Activated gamma-delta T cell treated with Interleukin-2 at 50 U/mL for 16 hours (primary cell): ENCODE data around the gene KCNQ5.
A peak's percentile ranks its signal among the peaks of the same experiment; 100 is the strongest.

Source experiments
- DNase-seq: peaks from one replicate; pipeline ENCODE4 v3.0.0-alpha.2; 2020

Gene KCNQ5

DNA sequence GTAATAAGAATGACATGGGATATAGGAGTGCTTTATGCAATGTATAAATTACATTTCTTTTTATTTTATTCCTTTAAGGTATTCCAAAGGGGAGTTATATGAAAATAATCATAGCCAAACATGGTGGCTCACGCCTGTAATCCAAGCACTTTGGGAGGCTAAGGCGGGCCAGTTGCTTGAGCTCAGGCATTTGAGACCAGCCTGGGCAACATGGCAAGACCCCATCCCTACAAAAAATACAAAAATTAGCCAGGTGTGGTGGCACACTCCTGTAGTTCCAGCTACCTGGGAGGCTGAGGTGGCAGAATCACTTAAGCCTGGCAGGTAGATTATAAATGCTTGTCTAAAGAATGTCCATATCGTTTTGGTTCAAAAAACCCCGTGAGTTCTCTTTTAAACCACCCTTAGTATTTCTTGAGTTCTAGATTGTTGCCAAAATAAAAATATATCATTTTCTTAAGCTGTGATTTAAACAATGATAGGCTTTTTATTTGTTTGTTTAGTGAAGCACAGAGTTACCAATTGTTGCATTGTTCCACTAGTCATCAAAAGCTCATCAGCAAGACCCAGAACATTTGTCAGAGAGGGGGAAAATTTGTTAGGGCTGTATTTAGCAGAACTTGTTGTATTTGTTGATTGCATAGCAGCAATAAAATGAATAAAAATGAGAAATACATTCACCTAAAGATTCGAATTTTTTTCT is 457.2 kb downstream of the KCNQ5 start:
- no peak for DNase-seq

DNA sequence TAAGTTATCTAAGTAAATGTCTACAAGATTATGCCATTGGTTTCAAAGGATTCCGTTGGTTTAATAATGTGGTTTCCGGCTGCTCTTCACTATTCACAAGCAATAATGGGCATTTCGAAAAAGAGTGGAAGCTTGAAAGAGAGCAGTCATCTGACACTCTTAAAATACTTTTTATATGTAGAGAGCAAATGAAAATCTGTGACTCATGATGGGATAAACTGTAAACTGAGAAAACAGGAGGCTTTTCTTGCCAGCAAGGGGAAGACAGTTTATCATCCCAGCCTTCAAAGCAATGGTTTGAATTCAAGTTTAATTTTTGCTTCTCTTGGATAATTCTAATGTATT is 457.7 kb downstream of the KCNQ5 start:
- no peak for DNase-seq

DNA sequence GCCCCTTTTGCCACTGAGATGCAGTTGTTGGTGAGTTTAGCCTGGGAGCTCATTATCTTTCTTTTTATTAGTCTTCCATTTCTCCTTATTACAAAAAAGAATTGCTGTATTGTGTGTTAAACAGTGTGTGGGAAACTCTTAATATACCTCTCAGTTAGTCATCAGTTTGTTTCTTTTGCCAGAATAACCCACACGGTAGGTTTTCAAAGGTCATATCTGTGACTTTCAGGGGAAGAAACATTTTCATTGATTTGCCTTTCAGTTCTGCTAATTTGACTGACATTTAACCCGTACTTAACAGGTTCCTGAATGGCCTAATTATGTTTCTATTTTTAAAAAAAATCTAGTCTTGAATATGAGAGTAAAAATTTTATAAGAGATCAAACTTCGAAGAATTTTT is 458.1 kb downstream of the KCNQ5 start:
- DNase-seq, result no peak

DNA sequence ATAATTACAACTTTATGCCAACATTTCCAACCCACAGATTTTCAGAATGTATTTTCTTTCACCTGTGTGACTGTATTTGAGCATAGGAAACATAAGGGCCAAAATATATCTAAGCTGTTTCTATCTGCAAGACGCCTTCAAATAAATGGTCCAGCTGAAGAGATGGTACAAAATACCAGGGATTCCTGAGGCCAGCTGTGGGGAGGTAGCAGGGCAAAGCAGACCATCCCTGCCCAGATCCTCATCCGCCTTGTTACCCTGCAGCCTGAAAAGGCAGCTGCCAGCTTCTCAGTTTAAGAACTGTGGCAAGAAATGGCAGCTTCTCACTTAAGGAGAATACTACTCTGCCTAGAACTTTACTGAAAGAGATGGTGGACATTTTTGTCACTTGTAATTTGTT is 460.1 kb downstream of the KCNQ5 start:
- no peak for DNase-seq

DNA sequence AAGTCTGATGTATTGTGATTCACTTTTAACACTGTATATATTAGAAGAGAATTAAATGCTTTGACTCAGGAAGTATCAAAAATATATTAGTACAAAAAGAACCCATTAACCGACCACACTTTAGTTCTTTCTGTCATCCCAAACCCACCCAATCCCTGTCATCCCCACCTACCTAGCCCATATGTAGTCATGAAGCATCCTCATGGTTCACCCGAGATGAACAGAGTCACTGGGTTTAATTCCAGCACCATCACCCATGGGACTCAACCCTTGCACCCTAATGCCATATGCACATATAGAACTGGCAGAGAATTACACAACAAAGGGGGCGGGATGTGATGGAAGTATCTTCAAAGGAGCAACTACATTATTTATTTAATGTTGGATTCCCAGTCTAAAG is 462.0 kb downstream of the KCNQ5 start:
- no peak for DNase-seq

DNA sequence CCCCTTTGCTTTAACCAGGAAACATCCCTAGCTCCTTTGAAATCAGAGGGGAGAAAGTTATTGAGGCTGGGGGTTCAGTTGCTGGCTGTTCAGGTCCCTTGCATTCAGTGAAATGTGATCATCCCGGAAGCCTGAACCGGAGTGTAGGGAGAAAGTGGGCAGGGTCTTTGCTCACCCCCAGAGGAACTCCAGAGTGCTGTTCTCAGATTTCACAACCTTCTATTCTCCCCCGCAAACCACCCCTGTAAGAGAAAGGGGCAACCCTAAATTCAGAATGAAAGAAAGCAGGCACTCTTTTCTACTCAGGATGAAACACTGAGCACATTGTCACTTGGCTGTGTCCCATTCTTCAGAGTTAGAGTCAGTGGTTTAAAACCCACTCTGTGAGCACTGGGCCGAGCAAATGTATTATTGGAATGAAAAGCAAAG is 463.6 kb downstream of the KCNQ5 start:
- DNase-seq, result no peak

DNA sequence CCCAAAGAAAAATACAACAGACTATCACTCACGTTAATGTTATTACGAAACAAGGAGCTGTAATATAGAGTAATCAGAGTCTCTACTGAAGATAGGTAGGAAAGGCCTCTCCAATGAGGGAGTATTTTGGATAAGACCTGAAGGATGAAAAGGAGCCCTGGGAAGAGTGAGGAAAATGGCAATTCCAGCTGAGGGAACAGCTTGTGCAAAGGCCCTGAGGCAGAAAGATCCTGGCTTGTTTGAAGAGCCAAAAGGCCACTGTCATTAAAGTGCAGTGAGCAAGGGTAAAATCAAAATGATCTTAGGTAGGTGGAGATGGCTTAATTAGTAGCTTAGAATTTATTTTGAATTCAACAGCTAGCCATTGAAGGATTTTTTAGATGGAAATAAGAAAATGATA is 464.9 kb downstream of the KCNQ5 start:
- no peak for DNase-seq

DNA sequence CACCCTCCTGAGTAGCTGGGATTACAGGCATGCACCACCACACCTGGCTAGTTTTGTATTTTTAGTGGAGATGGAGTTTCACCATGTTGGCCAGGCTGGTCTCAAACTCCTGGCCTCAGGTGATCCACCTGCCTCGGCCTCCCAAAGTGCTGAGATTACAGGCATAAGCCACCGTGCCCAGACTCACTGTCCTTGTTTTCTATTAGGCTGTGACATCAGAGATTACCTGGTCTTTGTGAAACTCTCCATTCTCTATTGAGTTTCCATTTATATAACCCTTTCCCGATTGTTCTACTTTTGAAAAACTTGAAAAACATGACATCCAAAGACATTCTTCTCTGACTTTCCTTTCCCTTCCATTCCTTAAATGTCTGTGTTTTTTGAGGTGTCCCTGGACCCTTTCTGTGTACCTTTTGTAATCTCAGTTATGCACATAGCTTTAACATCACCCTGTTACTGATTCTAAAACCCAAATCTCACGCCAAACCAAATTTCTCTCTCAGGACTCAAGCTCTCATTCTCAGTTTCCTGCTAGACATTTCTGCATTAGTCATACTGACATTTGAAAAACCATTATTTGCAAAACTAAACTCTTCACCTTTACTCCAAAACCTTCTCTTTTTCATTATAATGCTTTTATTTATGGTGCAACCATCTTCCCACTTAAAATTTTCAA is 466.4 kb downstream of the KCNQ5 start:
- DNase-seq, result no peak

DNA sequence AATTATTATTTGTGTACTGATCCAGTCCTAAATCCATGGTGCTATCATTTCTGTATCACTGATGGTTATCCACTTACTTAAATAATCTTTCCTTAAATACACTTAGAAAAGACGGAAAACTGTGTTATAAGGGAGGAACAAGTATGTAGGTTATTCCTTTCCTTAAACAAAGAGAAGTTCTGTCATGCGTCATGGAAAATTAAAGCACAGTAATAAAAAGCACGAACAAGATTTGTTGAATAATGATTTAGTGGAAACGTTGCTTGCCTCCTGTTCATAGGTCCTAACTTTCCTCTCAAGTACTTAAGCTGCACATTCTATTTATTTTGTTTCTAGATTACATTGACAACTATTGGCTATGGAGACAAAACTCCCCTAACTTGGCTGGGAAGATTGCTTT is 483.1 kb downstream of the KCNQ5 start:
- no peak for DNase-seq

DNA sequence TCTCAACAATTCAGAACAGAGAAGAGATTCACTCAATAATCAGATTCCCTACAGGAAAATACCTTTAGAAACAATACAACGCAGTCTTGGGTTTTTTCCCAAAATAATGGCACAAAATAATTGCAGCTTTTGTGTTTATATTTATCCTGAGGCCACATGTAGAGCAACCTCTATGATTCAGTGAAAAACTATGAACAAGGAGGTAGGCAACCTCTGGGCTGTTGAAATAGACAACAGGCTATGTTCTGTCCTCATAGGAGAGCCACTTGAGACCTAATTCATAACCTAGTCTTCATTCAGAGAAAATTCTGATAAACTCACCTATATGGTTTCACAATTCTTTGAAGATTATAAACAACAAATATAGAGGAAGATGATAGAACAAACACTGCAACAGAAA is 485.2 kb downstream of the KCNQ5 start:
- DNase-seq, result no peak

DNA sequence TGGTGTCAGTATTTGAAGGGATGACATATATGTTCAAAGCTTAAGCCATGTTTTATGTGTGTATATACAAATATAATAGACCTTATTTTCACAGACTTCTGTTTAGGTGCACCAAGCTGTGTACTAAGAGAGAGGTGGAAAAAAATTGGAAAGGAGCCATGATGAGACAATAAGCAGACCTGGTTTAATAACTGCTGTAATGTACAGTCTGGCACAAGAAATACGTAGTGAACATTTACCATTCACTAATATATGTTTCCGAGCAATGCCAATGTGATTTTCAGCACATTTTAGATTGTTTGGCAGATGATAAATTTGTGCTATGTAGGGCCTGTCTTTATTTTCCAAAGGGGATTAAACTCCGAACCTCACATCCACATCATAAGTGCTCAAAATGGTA is 487.1 kb downstream of the KCNQ5 start:
- no peak for DNase-seq

DNA sequence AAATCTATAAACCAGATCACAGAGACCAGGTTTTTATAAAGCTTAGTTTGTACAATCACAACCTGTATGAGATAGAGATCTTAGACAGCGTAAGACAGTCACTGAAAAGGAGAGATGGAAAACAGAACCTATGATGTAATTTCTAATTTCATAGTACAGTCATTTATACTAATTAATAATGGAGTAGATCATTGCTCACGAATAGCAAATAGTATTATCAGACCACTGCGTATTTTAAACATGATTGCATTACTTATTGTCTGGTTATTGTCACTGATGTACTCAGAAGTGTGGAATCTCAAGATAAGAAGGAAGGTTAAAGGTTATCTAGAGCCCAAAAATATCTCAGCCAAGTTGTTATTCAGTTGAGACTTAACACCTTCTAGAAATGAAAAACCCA is 487.8 kb downstream of the KCNQ5 start:
- no peak for DNase-seq

DNA sequence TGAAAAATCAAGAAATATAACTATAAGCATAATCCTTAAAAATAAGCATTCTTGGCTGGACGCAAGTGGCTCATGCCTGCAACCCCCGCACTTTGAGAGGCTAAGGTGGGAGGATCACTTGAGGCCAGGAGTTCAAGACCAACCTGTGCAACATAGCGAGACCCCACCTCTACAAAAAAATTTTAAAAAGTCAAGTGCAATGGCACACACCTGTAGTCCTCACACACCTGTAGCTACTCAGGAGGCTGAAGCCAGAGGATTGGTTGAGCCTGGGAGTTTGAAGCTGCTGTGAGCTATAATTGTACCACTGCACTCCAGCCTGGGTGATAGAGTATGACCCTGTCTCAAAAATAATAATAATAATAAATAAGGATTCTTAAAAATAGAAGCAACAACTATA is 494.5 kb downstream of the KCNQ5 start:
- no peak for DNase-seq

DNA sequence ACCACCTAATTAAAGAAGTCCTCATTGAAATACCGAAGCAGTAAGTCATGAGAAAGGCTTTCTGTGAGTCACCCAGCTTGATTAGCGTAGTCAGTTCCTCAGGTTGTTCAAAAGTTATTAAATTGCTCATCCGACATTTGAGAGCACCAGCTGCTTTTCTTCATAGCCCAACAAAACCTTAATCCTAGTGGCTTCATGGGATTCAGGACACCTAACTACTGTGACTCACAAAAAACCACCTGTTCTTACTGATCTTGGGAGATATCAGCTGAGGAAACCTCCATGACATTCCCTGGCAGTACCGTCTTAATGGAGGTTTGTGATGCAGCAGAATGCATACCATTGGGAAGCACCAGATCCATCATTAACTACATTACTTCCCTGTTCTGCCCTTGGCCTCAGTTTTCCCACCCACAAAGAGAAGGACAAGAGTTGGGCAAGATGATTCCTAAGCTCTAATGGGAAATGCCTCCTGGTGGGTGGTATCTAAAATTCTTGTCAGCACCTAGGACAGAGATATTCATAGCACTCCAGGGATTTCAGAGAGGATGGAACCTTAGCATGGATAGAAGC is 499.6 kb downstream of the KCNQ5 start:
- DNase-seq, result no peak

DNA sequence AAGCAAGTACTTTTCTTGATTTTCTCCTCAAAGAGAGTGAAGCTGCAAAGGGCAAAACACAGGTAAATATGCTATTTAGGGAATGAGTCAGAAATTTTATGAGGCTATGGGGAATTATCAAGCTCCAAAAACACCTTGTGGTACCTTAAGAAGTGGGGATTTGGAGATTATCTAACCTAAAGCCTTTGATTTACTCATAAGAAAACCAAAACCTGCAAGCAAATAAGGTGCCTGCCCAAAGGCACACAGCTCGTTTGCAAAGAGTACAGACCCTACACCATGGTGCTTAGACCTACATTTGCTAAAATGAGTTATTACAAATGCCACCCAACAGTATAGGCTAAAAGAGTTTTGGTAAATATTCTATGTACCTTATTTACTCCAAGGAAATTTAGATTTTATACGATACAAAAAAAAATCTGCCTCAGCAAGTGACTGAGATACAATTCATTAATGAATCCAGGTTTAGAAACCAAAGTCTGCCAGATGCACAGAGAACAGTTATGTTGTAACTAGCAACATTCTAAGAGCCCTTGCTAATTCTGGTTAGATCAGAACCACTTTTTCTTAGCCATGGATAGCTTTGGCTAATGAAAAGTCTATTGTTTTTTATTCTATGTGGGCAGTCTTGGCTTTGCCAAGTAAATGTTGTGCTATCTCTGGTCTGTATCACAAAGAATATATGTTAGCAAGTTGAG is 501.9 kb downstream of the KCNQ5 start:
- no peak for DNase-seq

DNA sequence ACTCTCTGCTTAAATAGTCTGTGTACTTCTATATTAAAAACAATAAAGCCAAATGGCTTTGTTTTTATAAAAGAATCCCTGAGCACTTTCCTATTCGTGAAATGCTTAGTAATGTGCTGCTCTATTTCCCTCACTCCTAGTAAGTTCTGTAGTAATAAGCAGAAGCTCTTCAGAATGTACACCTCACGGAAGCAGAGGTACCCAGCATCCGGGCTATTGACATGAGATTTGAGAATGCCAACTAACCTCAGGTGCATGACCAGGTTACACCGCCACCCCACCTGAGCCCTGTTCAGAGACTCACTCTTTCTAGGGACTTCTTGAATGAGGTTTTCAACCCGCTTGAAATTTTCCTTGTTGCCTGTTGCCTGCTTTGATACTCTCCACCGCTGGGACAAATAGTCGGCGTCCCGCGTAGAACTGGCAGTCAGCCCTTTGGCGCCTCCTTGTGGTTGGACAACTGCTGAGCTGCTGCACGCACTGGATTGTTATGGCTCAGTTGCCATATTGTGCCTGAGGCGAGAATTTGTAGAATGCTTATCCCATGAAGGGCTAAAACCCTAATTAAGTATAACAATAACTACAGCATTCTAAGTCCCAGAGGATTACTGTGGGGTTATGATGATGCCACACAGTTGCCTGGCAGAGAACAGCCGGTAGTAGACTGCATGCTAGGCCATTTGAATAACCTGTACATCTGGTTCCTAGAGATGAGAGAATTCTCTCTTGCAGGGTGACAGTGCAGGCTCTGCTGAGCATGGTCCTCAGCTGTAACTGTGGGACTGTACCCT is 508.0 kb downstream of the KCNQ5 start:
- peak; percentile 81 for DNase-seq

DNA sequence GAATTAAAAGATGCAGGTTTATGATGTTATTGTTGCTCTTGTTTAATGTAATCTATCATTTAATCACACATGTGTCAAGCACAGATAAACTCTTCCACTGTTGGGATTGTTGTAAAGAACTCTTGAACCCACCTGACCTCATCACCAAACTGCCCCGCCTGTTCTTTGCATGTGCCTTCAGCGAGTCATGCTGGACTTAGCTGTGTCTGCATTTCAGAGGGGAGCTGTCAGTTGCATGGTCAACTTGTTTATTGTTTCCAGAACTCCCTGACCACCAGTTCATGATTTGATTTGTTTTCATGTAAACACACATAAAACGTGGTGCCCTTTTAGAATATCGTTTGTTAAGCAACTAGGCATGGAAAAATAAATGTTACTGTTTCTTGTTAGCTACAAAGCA is 509.8 kb downstream of the KCNQ5 start:
- DNase-seq, result no peak

DNA sequence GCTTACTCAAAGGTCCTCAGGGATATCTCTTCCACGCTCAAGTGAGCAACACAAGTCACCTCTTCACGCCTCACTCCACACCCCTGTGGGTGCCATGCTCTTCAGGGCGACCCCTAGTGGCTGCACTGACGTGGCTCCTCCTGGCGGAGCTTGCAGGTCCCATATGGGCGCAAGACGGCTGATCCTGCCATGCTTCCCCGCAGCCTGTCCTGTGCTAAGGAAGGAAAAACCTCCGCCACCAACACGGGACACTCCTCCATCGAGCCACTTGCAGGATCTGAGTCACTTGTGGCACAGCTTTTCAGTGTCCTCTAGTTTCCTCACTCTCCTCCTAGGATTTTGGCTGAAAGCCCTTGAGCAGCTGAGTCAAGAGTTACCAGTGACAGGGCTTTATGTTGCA is 512.7 kb downstream of the KCNQ5 start:
- DNase-seq, result no peak

DNA sequence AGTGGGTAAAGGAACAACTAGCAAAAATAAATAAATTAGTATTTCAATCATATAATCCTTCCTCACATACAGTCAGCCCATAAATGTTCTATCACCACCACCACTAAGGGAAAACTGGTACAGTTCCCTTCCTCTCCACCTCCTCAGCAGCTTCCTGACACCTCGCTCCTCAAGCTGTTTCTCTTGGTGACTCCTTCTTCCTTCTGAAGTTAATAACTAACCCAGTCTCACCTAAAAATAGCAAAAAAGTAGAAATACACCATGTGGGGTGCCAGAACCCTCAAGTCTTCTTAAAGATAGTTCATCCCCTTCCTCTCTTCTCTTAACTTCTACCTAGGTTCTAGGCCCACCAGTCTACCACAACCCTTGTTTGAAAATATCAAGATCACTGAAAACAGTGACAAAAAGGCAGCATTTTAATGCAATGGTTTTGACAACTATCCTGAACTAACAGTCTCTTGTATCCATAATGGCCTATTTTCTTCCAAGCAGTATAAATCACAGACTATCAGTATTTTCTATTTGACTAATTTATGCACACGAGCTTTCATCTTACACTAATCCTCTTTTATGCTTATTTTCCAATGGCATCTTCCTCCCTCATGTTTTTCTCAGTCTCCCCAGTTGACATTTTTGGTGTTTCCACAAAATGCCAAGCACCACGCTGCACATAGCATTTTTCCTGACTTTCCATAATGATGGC is 518.0 kb downstream of the KCNQ5 start:
- DNase-seq, result no peak

DNA sequence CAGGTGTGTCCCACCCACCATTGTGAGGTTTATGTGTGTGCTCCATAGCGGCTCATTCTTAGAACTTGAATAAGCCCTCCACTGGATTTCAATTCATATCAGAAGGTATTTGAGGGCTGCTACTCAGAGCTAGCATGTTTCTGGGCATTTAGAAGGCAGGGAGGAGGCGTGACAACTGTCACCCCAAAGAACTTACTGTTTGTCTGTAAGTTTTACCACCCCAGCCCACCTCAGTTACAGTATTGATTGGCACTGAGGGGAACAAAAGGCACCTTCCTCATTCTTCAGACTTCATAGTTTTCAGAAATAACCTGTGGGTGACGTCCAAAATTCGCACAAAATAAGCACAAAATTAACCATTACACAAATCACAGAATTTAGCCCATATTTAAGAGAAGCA is 521.7 kb downstream of the KCNQ5 start:
- DNase-seq, result no peak

DNA sequence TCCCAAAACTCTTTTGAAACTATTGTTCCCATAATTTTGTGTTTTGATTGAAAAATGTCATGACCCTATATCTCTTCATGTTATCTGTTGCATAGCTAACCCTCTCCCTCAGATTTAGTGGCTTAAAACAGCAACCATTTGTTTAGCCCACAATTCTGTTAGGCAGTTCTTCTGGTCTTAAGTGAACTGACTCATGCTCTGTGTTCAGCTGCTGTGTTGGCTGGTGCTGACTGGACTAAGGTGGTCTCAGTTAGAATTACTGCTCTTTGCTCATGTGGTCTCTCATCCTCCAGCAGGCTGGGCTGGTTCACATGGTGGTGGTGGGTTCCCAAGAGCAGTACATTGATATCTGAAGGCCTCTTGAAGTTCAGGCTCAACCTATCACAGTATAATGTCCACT is 522.7 kb downstream of the KCNQ5 start:
- no peak for DNase-seq

DNA sequence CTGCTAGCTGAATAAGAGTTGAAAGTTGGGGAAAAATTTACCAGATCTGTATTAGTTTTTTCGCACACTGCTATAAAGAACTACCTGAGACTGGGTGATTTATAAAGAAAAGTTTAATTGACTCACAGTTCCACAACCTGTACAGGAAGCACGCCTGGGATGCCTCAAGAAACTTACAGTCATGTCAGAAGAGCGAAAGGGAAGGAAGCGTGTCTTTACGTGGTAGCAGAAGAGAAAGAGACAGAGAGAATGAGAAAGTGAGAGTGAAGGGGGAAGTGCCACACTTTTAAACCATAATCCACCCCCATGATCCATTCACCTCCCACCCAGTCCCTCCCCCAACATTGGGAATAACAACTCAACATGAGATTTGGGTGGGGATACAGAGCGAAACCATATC is 523.8 kb downstream of the KCNQ5 start:
- no peak for DNase-seq

DNA sequence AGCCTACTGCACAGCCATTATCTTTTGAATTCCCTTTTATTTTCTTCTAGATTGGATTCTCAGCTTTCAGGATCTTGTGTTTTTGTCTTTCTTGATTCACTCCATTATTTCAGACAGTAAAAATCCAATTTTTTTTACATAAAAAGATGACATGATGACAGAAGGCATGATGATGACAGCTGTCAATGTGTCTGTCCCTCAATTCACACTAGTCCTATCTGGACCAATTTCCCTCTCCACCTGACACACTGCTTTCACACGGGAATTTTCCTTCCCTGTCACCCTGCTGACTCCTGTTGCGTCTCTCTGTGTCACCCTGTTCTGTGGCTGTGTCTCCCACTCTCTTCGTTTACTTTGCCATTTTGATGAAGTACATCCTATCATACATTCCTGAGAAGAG is 529.9 kb downstream of the KCNQ5 start:
- no peak for DNase-seq
